Fibroblast of skin of scalp (primary cell): ENCODE results near the gene HEXIM1.

Experiments
- DNase-seq: peaks from one replicate; pipeline ENCODE4 v3.0.0-alpha.2; 2013

HEXIM1 gene

DNA sequence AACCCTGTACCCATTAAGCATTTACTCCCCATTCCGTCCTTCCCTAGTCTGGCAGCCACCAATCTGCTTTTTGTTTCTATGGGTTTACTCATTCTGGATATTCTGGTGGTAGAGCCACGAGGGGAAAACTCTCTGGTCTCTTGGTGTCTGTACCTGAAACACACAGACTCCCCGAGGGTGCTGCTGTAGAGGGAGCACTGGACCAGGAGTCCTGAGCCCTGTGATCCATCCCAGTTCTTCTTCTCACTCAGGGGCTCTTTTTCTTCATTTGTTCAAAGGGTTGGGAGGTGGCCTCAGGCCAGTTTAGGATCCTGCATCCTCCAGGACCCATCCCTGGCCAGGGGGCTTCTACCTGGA, 27.5 kb downstream of the HEXIM1 start:
- DNase-seq, result no peak

DNA sequence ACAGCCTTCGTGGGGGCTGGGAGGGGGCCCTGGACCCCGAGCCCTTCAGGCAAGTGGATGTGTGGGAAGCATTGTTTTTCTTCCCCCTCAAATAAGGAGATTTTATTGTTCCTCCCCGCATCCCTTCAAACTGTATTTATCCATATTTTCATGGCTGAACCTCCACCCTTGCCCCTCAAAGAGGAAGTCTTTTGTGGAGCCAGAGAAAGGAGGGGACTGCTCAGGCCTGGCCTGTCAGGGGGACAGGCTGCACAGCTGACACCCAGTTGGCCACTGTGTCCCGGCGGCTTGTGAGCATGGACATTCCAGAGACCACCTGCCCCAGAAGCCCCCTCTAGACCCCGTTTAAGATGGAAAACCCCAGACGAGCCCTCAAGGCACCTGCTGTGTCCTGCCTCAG, 29.3 kb downstream of the HEXIM1 start:
- no peak for DNase-seq

DNA sequence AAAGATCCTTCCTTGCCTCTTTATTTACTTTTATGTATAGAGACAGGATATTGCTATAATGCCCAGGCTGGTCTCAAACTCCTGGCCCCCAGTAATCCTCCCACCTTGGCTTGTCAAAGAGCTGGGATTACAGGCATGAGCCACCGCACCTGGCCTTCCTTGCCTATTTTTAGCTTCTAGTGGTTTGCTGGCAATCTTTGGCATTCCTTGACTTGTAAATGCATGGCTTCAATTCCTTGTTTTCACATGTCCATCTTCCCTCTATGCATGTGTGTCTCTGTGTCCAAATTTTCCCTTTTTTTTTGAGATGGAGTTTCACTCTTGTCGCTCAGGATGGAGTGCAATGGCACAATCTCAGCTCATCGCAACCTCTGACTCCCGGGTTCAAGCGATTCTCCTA, 35.9 kb downstream of the HEXIM1 start:
- DNase-seq, result no peak

DNA sequence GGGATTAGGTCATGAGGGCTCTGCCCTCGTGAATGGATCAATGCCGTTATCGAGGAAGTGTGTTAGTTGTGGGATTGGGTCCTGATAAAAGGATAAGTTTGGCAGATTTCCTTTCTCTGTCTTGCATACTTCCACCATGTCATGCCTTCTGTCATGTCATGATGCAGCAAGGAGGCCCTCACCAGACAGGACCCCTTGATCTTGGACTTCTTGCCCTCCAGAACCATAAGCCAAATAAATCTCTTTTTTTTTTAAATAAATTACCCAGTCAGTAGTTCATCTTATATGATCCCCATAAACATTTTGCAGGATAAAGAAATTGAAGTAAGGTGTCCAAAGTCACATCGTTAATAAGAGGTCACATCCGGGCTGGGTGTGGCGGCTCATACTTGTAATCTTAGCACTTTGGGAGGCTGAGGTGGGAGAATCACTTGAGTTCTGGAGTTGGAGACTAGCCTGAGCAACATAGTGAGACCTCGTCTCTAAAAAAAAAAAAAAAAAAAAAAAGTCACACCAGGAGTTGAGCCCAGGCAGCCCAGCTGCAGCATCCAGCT, 38.6 kb downstream of the HEXIM1 start:
- DNase-seq, result no peak

DNA sequence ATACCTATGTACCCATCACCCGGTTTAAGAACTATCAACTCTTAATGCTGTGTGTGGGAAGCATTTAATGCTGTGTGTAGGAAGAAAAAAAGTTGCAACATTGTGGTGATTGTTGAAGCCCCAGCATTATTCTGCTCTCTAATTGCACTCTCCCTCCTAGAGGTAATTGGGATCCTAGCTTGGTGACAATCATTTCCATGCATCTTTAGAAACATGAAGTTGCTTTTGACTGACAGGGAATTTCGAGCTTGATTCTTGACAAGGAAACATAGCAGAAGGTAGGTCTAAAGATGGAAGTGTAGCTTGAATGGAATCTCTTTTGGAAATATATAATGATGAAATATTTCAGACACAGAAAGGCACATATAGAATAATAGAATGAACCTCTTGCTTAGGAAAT, 40.7 kb downstream of the HEXIM1 start:
- DNase-seq, result no peak

DNA sequence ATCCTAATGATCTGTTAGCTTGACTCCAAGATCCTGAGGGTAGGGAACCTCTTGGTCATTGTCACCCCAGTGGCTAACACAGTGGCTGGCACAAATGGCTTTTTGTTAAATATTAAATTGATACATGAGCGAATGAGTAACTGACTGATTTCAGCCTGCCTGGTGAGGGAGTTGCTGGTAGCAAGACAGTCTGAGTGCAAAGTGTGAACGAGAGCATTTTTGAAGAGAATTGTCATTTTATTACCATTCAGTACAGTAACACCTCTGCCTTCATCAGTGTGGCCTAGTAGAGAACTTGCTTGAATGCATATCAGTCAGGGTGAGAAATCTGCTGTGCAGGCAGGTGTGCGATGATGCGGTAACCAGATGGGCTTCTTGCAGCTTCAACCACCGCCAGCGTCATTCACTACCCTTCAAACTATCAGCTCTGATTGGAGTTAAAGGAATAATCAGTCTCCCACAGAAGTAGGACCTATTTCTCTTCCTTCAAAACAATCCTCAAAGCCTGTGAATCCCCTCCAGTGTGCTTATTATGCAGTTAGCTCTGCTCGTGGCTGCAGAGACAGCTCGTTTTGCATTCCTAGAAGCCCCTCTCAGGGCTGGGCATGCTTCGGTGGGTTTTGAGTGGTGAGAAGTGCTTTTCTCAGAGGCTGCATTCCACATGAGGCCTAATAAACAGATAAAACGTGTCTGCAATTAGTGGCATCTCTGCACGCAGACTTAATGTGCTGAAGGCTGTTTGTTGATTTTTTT, 42.4 kb downstream of the HEXIM1 start:
- DNase-seq, result no peak

DNA sequence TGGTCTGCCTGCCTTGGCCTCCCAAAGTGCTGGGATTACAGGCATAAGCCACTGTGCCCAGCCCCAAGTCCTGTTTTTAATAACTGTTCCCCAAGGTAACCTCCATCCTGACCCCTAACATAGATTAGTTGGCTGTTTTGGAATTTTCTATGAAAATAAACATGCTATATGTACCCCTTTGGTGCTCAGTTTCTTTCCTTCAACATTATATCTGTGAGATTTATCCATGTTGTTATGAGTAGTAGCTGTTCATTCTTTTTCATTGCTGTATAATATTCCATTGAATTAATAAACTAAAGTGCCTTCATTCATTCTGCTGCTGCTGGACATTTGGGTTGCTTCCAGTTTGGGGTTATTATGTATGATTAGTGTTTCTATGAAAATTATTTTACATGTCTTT, 47.1 kb downstream of the HEXIM1 start:
- no peak for DNase-seq

DNA sequence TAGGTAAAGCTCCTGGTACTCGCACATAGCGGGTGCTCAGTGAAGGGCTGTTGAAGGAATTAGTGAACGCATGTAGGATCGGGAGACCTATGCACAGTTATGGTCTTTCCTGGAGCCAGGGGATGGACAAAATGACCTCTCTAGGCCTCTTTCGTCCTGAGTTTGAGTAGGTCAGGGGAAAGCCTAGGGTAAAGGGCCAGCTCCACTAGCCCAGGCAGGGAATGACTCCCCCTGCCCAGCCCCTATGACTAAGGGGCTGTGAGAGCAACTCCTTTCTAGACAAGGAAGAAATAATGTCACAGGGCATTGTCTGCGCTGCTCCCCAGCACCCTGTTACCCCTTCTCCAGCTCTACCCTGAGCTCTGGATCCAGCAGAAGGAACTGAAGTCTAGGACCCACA, 48.8 kb downstream of the HEXIM1 start:
- no peak for DNase-seq

DNA sequence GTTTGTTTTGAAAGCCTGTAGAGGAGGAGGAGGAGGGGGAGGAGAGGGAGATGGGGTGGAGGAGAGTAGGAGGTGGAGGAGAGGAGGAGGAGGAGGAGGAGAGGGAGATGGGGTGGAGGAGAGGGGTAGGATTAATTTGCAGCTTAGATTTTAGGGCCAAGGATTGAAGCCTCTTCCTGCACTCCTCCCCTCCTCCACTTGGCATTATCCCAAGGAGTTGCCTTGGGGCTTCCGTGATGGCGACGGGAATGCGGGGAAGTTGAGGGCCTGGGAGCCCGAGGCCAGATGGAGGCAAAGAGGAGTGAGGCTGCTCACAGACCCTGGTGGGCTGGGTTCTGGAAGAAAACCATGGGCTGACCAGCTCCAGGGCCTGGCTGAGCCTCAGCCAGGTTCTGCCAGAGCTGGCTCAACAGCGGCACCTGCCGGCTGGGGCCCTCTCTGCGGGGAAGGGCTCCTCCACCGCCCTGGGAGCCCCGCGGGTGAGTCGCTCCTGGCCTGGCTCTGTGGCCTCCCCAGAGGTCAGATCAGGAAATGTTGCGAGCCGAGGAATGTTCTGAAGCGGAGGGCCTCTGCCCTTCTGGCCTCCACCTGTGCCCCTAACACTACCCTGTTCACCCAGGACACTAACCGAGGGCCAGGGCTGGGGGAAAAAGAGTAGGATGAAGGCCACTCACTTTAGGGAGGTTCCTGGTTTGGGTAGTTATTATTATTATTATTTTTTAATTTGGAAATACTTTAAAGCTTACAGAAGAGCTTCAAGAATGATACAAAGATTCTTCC, 49.5 kb downstream of the HEXIM1 start:
- peak; percentile 87 for DNase-seq

DNA sequence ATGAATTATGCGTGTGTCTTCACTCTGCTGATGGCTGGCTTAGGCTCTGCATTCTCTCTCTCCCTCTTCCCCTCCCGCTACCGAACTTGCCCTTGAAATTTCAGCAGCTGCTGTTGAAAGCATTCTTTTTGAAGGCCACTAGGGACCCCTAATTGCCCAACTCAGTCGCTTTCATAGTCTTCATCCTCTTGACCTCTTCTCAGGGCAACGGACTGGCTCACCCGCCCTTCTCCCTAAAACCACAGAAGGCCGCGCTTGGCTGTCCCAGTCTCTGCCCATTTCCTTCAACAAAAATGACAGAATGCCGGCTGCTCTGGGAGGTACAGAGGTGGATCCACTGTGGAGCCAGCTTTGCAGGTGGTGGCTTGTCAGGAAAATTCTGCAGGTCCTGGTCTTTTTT, 52.4 kb downstream of the HEXIM1 start:
- peak; percentile 17 for DNase-seq

DNA sequence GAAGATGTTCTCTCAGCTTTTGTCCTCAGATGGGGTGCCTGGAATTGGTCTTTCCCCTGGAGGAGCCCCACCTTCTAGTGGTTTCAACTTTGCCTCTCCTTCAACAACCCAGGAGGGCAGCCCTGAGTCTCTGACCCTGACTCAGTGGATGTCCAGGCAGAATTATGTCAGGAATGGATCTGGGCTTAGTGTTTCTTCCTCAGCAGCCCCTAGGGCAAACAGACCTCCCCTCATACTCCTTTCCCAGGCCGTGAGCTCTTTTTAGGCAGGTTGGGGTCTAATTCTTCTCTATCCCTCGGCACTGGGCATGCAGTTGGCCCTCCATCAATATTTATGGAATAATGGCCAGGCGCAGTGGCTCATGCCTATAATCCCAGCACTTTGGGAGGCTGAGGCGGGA, 53.2 kb downstream of the HEXIM1 start:
- DNase-seq, result no peak
